Stimulated activated CD8-positive, alpha-beta memory T cell treated with anti-CD3 and anti-CD28 coated beads, Interleukin-15, amount 100 ng/mL, for 24 hours (primary cell): ENCODE measurements around the gene THTPA.
"Not testable (repeated sequence)": the region's sequence is repeated elsewhere in the genome, so short reads cannot be mapped to it uniquely, and the experiment has no call there.

ENCODE experiments used
- DNase-seq: peaks from one replicate; pipeline ENCODE4 v3.0.0-alpha.2; 2020; ENCODE audit warnings: low read depth

The THTPA gene

GRCh38 chr14:23583761-23584526, 27.9 kb downstream of the THTPA start:
- not testable (repeated sequence) for DNase-seq

- not testable (repeated sequence) for DNase-seq
Measured at GRCh38 chr14:23584527-23585203, 28.6 kb downstream of the THTPA start.

GRCh38 chr14:23588884-23589598, 33.0 kb downstream of the THTPA start:
- peak; percentile 43 for DNase-seq

GRCh38 chr14:23589606-23590005, 33.5 kb downstream of the THTPA start:
- no peak for DNase-seq

GRCh38 chr14:23590198-23590597, 34.1 kb downstream of the THTPA start:
- no peak for DNase-seq

GRCh38 chr14:23594191-23594590, 38.1 kb downstream of the THTPA start:
- not testable (repeated sequence) for DNase-seq

- no peak for DNase-seq
Measured at GRCh38 chr14:23600322-23600707, 44.2 kb downstream of the THTPA start.

GRCh38 chr14:23600806-23601205, 44.7 kb downstream of the THTPA start:
- DNase-seq = no peak

- DNase-seq = no peak
Measured at GRCh38 chr14:23601424-23601823, 45.4 kb downstream of the THTPA start.

GRCh38 chr14:23601845-23602180, 45.7 kb downstream of the THTPA start:
- DNase-seq = no peak

- no peak for DNase-seq
Measured at GRCh38 chr14:23602181-23603095, 46.4 kb downstream of the THTPA start.

GRCh38 chr14:23603103-23603502, 47.0 kb downstream of the THTPA start:
- no peak for DNase-seq

- DNase-seq = no peak
Measured at GRCh38 chr14:23604148-23604547, 48.1 kb downstream of the THTPA start.

- DNase-seq = no peak
Measured at GRCh38 chr14:23604675-23605170, 48.7 kb downstream of the THTPA start.

- no peak for DNase-seq
Measured at GRCh38 chr14:23605931-23606585, 50.0 kb downstream of the THTPA start.

GRCh38 chr14:23608454-23608853, 52.4 kb downstream of the THTPA start:
- no peak for DNase-seq

GRCh38 chr14:23609001-23609400, 52.9 kb downstream of the THTPA start:
- DNase-seq = no peak

- not testable (repeated sequence) for DNase-seq
Measured at GRCh38 chr14:23609411-23610089, 53.5 kb downstream of the THTPA start.
